IMR-90 (cell line): ENCODE measurements around the gene KIF1C.

Experiments
- BHLHE40 ChIP-seq: fragments of 150-350 bp; IDR thresholded peaks from 2 replicates; pipeline ENCODE4 v1.6.1; 2016; ENCODE audit warnings: mild to moderate bottlenecking, low read depth, low read length
- CEBPB ChIP-seq: IDR thresholded peaks from 2 replicates; pipeline ENCODE4 v1.6.1; 2012; ENCODE audit warnings: low read depth, low read length, improper control_type of control experiment
- CTCF ChIP-seq: conservative IDR thresholded peaks from 2 replicates; pipeline ENCODE4 v1.5.1; 2012; ENCODE audit warnings: mild to moderate bottlenecking, low read depth, low read length, improper control_type of control experiment
- FOS ChIP-seq: fragments of 150-350 bp; IDR thresholded peaks from 2 replicates; pipeline ENCODE4 v1.6.1; 2016; ENCODE audit warnings: low read depth, low read length
- MAZ ChIP-seq: IDR thresholded peaks from 2 replicates; pipeline ENCODE4 v1.6.1; 2012; ENCODE audit warnings: low read depth, mild to moderate bottlenecking, low read length, improper control_type of control experiment, moderate library complexity, borderline replicate concordance
- MXI1 ChIP-seq: IDR thresholded peaks from 2 replicates; pipeline ENCODE4 v1.6.1; 2012; ENCODE audit warnings: low read depth, mild to moderate bottlenecking, low read length, moderate library complexity, borderline replicate concordance
- POLR2A ChIP-seq: IDR thresholded peaks from 2 replicates; pipeline ENCODE4 v1.6.1; 2012; ENCODE audit warnings: mild to moderate bottlenecking, low read depth, low read length
- RAD21 ChIP-seq: IDR thresholded peaks from 2 replicates; pipeline ENCODE4 v1.6.1; 2012; ENCODE audit warnings: low read length, improper control_type of control experiment
- RCOR1 ChIP-seq: IDR thresholded peaks from 2 replicates; pipeline ENCODE4 v1.6.1; 2012; ENCODE audit warnings: mild to moderate bottlenecking, low read length, improper control_type of control experiment; ENCODE audit not compliant: insufficient replicate concordance
- RFX5 ChIP-seq: IDR thresholded peaks from 2 replicates; pipeline ENCODE4 v1.8.0; 2012; ENCODE audit warnings: low read depth, mild to moderate bottlenecking, low read length, moderate library complexity
- SMC3 ChIP-seq: fragments of 150-350 bp; IDR thresholded peaks from 2 replicates; pipeline ENCODE4 v1.6.1; 2016; ENCODE audit warnings: low read depth, mild to moderate bottlenecking, antibody characterized with exemption, low read length, moderate library complexity
- USF2 ChIP-seq: fragments of 150-350 bp; IDR thresholded peaks from 2 replicates; pipeline ENCODE4 v1.6.1; 2017; ENCODE audit warnings: mild to moderate bottlenecking, antibody characterized with exemption, low read length, low read depth

- 0 out of 2 replicates have a peak, but pooled peaks have one; percentile 3 for TF ChIP-seq CTCF
- TF ChIP-seq RFX5, result no peak
- no peak for TF ChIP-seq POLR2A
- TF ChIP-seq BHLHE40, result no peak
- TF ChIP-seq RAD21, result 0 out of 2 replicates have a peak, but pooled peaks have one; percentile 6
- TF ChIP-seq MXI1, result no peak
- TF ChIP-seq FOS, result no peak
- TF ChIP-seq MAZ, result no peak
- TF ChIP-seq CEBPB, result no peak
- TF ChIP-seq USF2, result no peak
- TF ChIP-seq SMC3, result no peak
- TF ChIP-seq RCOR1, result no peak
Measured at GRCh38 chr17:5019475-5019956, 21.8 kb downstream of the KIF1C start.
